SU-DHL-6 (cell line): Measurements from ENCODE around the gene MAGEA1.

Source experiments
- EZH2phosphoT487 ChIP-seq: fragments of 200-600 bp; sonication (generic), shearing (Covaris generic); conservative IDR thresholded peaks from 2 replicates; pipeline ENCODE4 v1.6.1; 2018; ENCODE audit warnings: mild to moderate bottlenecking, antibody characterized with exemption, low read length, moderate library complexity, mixed read lengths
- TF ChIP-seq, protein P1 (sequence below): fragments of 200-600 bp; sonication (generic); IDR thresholded peaks from one replicate; pipeline ENCODE4 v1.5.1; 2017; ENCODE audit warnings: antibody characterized with exemption, mild to moderate bottlenecking, low read length, moderate library complexity; ENCODE audit not compliant: insufficient read depth, poor library complexity, severe bottlenecking

DNA sequence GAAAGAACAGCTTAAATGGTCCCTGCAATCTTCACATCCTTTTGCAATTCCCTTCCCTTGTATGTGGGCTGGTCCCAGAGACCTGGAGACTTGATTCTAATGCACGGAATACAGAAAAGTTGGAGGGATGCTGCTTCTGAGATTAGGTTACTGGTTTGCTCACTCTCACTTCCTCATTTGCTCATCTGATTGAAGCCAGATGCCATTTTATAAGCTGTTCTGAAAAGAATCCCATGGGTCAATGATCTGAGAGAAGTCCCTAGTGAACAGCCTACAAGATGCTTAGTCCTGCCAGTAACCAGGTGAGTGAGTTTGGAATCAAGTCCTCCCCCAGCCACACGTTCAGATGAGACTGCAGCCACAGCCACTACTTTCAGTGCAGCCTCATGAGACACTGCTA lies 35.9 kb downstream of the MAGEA1 start:
- TF ChIP-seq, protein P1, sequence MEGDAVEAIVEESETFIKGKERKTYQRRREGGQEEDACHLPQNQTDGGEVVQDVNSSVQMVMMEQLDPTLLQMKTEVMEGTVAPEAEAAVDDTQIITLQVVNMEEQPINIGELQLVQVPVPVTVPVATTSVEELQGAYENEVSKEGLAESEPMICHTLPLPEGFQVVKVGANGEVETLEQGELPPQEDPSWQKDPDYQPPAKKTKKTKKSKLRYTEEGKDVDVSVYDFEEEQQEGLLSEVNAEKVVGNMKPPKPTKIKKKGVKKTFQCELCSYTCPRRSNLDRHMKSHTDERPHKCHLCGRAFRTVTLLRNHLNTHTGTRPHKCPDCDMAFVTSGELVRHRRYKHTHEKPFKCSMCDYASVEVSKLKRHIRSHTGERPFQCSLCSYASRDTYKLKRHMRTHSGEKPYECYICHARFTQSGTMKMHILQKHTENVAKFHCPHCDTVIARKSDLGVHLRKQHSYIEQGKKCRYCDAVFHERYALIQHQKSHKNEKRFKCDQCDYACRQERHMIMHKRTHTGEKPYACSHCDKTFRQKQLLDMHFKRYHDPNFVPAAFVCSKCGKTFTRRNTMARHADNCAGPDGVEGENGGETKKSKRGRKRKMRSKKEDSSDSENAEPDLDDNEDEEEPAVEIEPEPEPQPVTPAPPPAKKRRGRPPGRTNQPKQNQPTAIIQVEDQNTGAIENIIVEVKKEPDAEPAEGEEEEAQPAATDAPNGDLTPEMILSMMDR = no peak
- TF ChIP-seq EZH2phosphoT487 = no peak
